HG03342 (cell line): ENCODE measurements around the gene TLNRD1.

ENCODE experiments used
- ATAC-seq: cut with Tn5 transposase; IDR thresholded peaks from one replicate; pipeline ENCODE4 v1.9.1; 2021; ENCODE audit warnings: mild to moderate bottlenecking, moderate library complexity; ENCODE audit not compliant: unreplicated experiment

TLNRD1 gene

GRCh38 chr15:81025721-81026370 lies 25.1 kb downstream of the TLNRD1 start:
- ATAC-seq, result no peak

GRCh38 chr15:81026836-81027599 lies 26.3 kb downstream of the TLNRD1 start:
- ATAC-seq, result no peak

- no peak for ATAC-seq
These were observed 28.9 kb downstream of the TLNRD1 start for GRCh38 chr15:81029414-81030300.

- ATAC-seq, result no peak
These were observed 29.6 kb downstream of the TLNRD1 start for GRCh38 chr15:81030301-81030750.

GRCh38 chr15:81031203-81031602 lies 30.5 kb downstream of the TLNRD1 start:
- no peak for ATAC-seq

GRCh38 chr15:81032355-81032754 lies 31.6 kb downstream of the TLNRD1 start:
- ATAC-seq, result no peak

- no peak for ATAC-seq
These were observed 32.1 kb downstream of the TLNRD1 start for GRCh38 chr15:81032818-81033217.

- no peak for ATAC-seq
These were observed 32.8 kb downstream of the TLNRD1 start for GRCh38 chr15:81033508-81033907.

GRCh38 chr15:81037952-81038743 lies 37.4 kb downstream of the TLNRD1 start:
- ATAC-seq, result no peak

GRCh38 chr15:81038975-81039607 lies 38.4 kb downstream of the TLNRD1 start:
- no peak for ATAC-seq

- no peak for ATAC-seq
These were observed 40.0 kb downstream of the TLNRD1 start for GRCh38 chr15:81040757-81041156.

GRCh38 chr15:81043281-81043934 lies 42.7 kb downstream of the TLNRD1 start:
- no peak for ATAC-seq

- ATAC-seq, result no peak
These were observed 43.3 kb downstream of the TLNRD1 start for GRCh38 chr15:81043935-81044575.

GRCh38 chr15:81046290-81046689 lies 45.6 kb downstream of the TLNRD1 start:
- ATAC-seq, result no peak

- no peak for ATAC-seq
These were observed 47.2 kb downstream of the TLNRD1 start for GRCh38 chr15:81047928-81048327.

- no peak for ATAC-seq
These were observed 49.1 kb downstream of the TLNRD1 start for GRCh38 chr15:81049835-81050234.

GRCh38 chr15:81050259-81050658 lies 49.5 kb downstream of the TLNRD1 start:
- ATAC-seq, result no peak

GRCh38 chr15:81050805-81051204 lies 50.1 kb downstream of the TLNRD1 start:
- ATAC-seq, result no peak

- ATAC-seq, result no peak
These were observed 51.3 kb downstream of the TLNRD1 start for GRCh38 chr15:81052046-81052445.
